PC-3 (cell line): Measurements from ENCODE around the gene MBD3L5. TPM values are rescaled to one million over a fixed set of nuclear protein-coding genes. Genes with fewer than 3 reads are reported as not detected.

ENCODE experiments used
- ATAC-seq: fragments of 200-7000 bp; cut with Tn5 transposase; 2 replicates; pipeline ENCODE4 v1.9.1; 2020; ENCODE audit warnings: mild to moderate bottlenecking, moderate library complexity
- BruUV-seq: library from RNA; stranded (reverse); fragments of 400-500 nt; replicated peaks from 2 replicates; lab custom pipeline; 2021; lab: Mats Ljungman, UMichigan
- CTCF ChIA-PET: fragments of 300-600 bp; sonication (Branson Sonifier 250); formaldehyde crosslinking; loops from one replicate; lab custom pipeline; 2022; ENCODE audit warnings: antibody characterized with exemption; lab: Charles Lee
- POLR2A ChIA-PET: fragments of 300-600 bp; sonication (Branson Sonifier 250); formaldehyde crosslinking; loops from one replicate; lab custom pipeline; 2022; ENCODE audit warnings: antibody characterized with exemption; ENCODE audit not compliant: unreplicated experiment; lab: Charles Lee
- DNase-seq: peaks from one replicate; pipeline ENCODE4 v3.0.0-alpha.2; 2015
- H2AFZ ChIP-seq: fragments of 300-600 bp; sonication (generic); 2 replicates; pipeline ENCODE4 v1.6.0; 2016; ENCODE audit warnings: antibody characterized with exemption, low read length
- H3F3A ChIP-seq: fragments of 300-600 bp; sonication (generic); one replicate; pipeline ENCODE4 v1.6.0; 2017; ENCODE audit warnings: antibody characterized with exemption, low read length, control low read depth, mild to moderate bottlenecking; ENCODE audit not compliant: unreplicated experiment
- H3K27ac ChIP-seq: fragments of 300-600 bp; sonication (generic); 2 replicates; pipeline ENCODE4 v1.5.1; 2016; ENCODE audit warnings: mild to moderate bottlenecking, low read length
- H3K27me3 ChIP-seq: fragments of 300-600 bp; sonication (generic); 2 replicates; pipeline ENCODE4 v1.6.1; 2016; ENCODE audit warnings: low read length, mixed read lengths
- H3K36me3 ChIP-seq: fragments of 300-600 bp; sonication (generic); 2 replicates; pipeline ENCODE4 v1.6.1; 2016; ENCODE audit warnings: low read depth, mixed run types, low read length, mixed read lengths
- H3K4me1 ChIP-seq: fragments of 300-600 bp; sonication (generic); 2 replicates; pipeline ENCODE4 v1.5.1; 2016; ENCODE audit warnings: low read length; ENCODE audit not compliant: insufficient read depth
- H3K4me2 ChIP-seq: fragments of 300-600 bp; sonication (generic); 2 replicates; pipeline ENCODE4 v1.6.0; 2016; ENCODE audit warnings: low read length
- H3K4me3 ChIP-seq: fragments of 300-600 bp; sonication (generic); 2 replicates; pipeline ENCODE4 v1.5.1; 2016; ENCODE audit warnings: mild to moderate bottlenecking, low read length, mixed read lengths
- H3K79me2 ChIP-seq: fragments of 300-600 bp; sonication (generic); 2 replicates; pipeline ENCODE4 v1.6.1; 2017; ENCODE audit warnings: low read length, mixed read lengths
- H3K9ac ChIP-seq: fragments of 300-600 bp; sonication (generic); 2 replicates; pipeline ENCODE4 v1.6.0; 2016; ENCODE audit warnings: mild to moderate bottlenecking, low read length
- H3K9me2 ChIP-seq: fragments of 300-600 bp; sonication (generic); replicated peaks from 2 replicates; pipeline ENCODE4 v1.6.1; 2016; ENCODE audit warnings: mixed run types, low read length, mixed read lengths
- H3K9me3 ChIP-seq: fragments of 300-600 bp; sonication (generic); 2 replicates; pipeline ENCODE4 v1.6.1; 2016; ENCODE audit warnings: low read length, mixed read lengths
- H4K20me1 ChIP-seq: fragments of 300-600 bp; sonication (generic); 2 replicates; pipeline ENCODE4 v1.6.1; 2016; ENCODE audit warnings: low read length, mixed read lengths
- EZH2 ChIP-seq: fragments of 300-600 bp; sonication (generic); IDR thresholded peaks from one replicate; pipeline ENCODE4 v1.6.1; 2017; ENCODE audit warnings: antibody characterized with exemption, mild to moderate bottlenecking, low read length; ENCODE audit not compliant: unreplicated experiment
- EZH2phosphoT487 ChIP-seq: fragments of 300-600 bp; sonication (generic); IDR thresholded peaks from 2 replicates; pipeline ENCODE4 v1.6.1; 2018; ENCODE audit warnings: mild to moderate bottlenecking, antibody characterized with exemption, low read length, borderline replicate concordance
- intact Hi-C: fragments of 100-400 bp; cut with micrococcal nuclease; formaldehyde crosslinking; loops from 2 replicates; pipeline ENCODE4 v1.9.0; 2023
- total RNA-seq: library from RNA; depleted of rRNA; stranded (reverse); fragments of >200 nt; gene quantifications from 2 replicates; pipeline ENCODE4 v1.2.3, GENCODE V29; 2014
- TF ChIP-seq, protein P1 (sequence below): fragments of 300-600 bp; sonication (generic); conservative IDR thresholded peaks from 2 replicates; pipeline ENCODE4 v1.5.1; 2017; ENCODE audit warnings: antibody characterized with exemption, low read depth, mild to moderate bottlenecking, low read length

MBD3L5 gene
- total RNA-seq, 1 experiment from 2014 or later, result not detected

DNA sequence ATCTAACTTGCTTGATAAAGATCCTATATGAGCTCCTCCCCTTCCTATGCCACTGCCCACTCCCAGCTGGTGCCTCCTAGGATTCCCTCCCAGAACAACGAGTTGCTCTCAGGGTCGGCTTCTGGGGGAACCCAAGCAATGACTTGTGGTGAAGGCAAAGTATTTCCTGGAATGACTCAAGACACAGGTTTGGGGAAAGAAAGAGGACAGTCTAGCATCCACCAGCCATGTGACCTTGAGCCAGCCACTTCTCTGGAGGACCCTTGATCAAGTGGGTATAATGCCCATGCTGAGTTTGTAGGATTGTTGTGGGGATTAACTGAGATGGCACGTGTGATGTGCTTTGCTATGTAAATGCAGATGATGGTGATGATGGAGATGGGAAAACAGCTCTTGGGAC lies 42.1 kb upstream of the MBD3L5 start:
- Histone ChIP-seq H3K79me2 (no peaks in the 10 kb centered on the region), H3K4me3 (no peak overlapping the region), H2AFZ (no peak overlapping the region), H4K20me1 (no peaks in the 10 kb centered on the region), H3K27me3 (peaks cover 47% of the 10 kb centered on the region), H3K36me3 (no peaks in the 10 kb centered on the region), H3K9me3 (peaks cover 21% of the 10 kb centered on the region), H3K27ac (no peak overlapping the region), H3K9ac (no peak overlapping the region), H3F3A (no peaks in the 10 kb centered on the region), H3K4me1 (no peaks in the 10 kb centered on the region), H3K4me2 (no peak overlapping the region), H3K9me2 (no peaks in the 10 kb centered on the region)
- POLR2A ChIA-PET, result no interaction called here
- CTCF ChIA-PET, result no interaction called here
- no TSS peak for BruUV-seq
- DNase-seq (no peak), ATAC-seq (no peak)
- intact Hi-C loops, result no loop called here
- TF ChIP-seq EZH2 (no peak), EZH2phosphoT487 (no peak)
- TF ChIP-seq, protein P1, sequence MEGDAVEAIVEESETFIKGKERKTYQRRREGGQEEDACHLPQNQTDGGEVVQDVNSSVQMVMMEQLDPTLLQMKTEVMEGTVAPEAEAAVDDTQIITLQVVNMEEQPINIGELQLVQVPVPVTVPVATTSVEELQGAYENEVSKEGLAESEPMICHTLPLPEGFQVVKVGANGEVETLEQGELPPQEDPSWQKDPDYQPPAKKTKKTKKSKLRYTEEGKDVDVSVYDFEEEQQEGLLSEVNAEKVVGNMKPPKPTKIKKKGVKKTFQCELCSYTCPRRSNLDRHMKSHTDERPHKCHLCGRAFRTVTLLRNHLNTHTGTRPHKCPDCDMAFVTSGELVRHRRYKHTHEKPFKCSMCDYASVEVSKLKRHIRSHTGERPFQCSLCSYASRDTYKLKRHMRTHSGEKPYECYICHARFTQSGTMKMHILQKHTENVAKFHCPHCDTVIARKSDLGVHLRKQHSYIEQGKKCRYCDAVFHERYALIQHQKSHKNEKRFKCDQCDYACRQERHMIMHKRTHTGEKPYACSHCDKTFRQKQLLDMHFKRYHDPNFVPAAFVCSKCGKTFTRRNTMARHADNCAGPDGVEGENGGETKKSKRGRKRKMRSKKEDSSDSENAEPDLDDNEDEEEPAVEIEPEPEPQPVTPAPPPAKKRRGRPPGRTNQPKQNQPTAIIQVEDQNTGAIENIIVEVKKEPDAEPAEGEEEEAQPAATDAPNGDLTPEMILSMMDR, result no peak

GRCh38 chr19:6995054-6995453 lies 35.3 kb upstream of the MBD3L5 start:
- intact Hi-C loops, result no loop called here
- no peaks in the 10 kb centered on the region for H3K4me1 ChIP-seq
- H2AFZ ChIP-seq, result no peak overlapping the region
- H3F3A ChIP-seq, result no peaks in the 10 kb centered on the region
- no peak for ATAC-seq
- peaks cover 16% of the 10 kb centered on the region for H3K27me3 ChIP-seq
- H4K20me1 ChIP-seq, result no peaks in the 10 kb centered on the region
- H3K9ac ChIP-seq, result no peak overlapping the region
- no peak for TF ChIP-seq EZH2phosphoT487
- TF ChIP-seq, protein P1, result no peak
- no peak for TF ChIP-seq EZH2
- H3K9me3 ChIP-seq, result no peaks in the 10 kb centered on the region
- no peak overlapping the region for H3K4me2 ChIP-seq
- H3K9me2 ChIP-seq, result 0 out of 2 replicates have a peak, but pooled peaks cover 4% of the 10 kb centered on the region
- no peaks in the 10 kb centered on the region for H3K36me3 ChIP-seq
- DNase-seq, result no peak
- ChIA-PET CTCF (no interaction called here), POLR2A (no interaction called here)
- H3K79me2 ChIP-seq, result no peaks in the 10 kb centered on the region
- H3K4me3 ChIP-seq, result no peak overlapping the region
- H3K27ac ChIP-seq, result no peak overlapping the region
- no TSS peak for BruUV-seq

DNA sequence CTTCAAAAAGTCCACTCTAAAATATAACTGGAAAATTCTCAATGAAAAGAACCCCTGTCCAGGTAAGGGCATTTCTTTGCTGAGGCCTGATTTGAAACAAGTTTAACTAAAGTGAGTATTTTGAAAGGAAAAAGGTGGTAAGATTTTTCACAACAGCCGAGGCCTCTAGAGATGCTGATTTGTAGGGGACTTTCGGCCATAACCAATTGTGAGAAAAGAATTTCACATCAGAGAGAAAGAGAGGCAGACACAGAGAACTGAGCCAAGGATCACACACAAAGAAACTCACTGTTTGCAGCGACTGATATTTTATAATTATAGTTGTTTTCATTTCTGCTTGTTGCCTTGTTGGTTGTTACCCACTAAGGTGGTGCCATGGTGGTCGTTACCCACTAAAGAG lies 33.6 kb upstream of the MBD3L5 start:
- H3K79me2 ChIP-seq, result no peaks in the 10 kb centered on the region
- DNase-seq (no peak), ATAC-seq (no peak)
- POLR2A ChIA-PET, result no interaction called here
- no peak overlapping the region for H2AFZ ChIP-seq
- H3K27me3 ChIP-seq, result peaks cover 20% of the 10 kb centered on the region
- BruUV-seq, result no TSS peak
- H3F3A ChIP-seq, result no peaks in the 10 kb centered on the region
- no peaks in the 10 kb centered on the region for H4K20me1 ChIP-seq
- H3K9ac ChIP-seq, result no peak overlapping the region
- H3K4me1 ChIP-seq, result no peaks in the 10 kb centered on the region
- H3K4me3 ChIP-seq, result no peak overlapping the region
- no peak overlapping the region for H3K27ac ChIP-seq
- no peak overlapping the region for H3K4me2 ChIP-seq
- intact Hi-C loops, result no loop called here
- no peaks in the 10 kb centered on the region for H3K36me3 ChIP-seq
- no peaks in the 10 kb centered on the region for H3K9me3 ChIP-seq
- H3K9me2 ChIP-seq, result 0 out of 2 replicates have a peak, but pooled peaks cover 4% of the 10 kb centered on the region
- CTCF ChIA-PET, result no interaction called here
- no peak for TF ChIP-seq EZH2
- TF ChIP-seq, protein P1, result no peak
- TF ChIP-seq EZH2phosphoT487, result no peak
